Tibial nerve (tissue), 4 donors: ENCODE results near the gene CLDN14. TPM values are rescaled to one million over a fixed set of nuclear protein-coding genes. Genes with fewer than 3 reads are reported as not detected.

ENCODE experiments used
- DNase-seq, 2 donors: peaks; one replicate each; pipeline ENCODE4 v3.0.0-alpha.2; 2019; ENCODE audit warnings: low spot score in 2 of 2
- H3K27ac ChIP-seq, 4 donors: fragments of 200-600 bp; sonication (generic) in 3 of 4; one replicate each; pipeline ENCODE4 v1.5.1; 2017 to 2019; ENCODE audit warnings: mild to moderate bottlenecking in 1 of 4
- H3K27me3 ChIP-seq, 2 donors: fragments of 200-600 bp; sonication (generic) in 1 of 2; one replicate each; pipeline versions ENCODE4 v1.5.1 to v1.6.0; 2017 to 2019
- H3K36me3 ChIP-seq, 3 donors: fragments of 200-600 bp; sonication (generic); one replicate each; pipeline ENCODE4 v1.5.1; 2018 to 2019
- H3K4me1 ChIP-seq, 4 donors: fragments of 200-600 bp; sonication (generic) in 3 of 4; one replicate each; pipeline ENCODE4 v1.5.1; 2017 to 2019
- H3K4me3 ChIP-seq, 4 donors: fragments of 200-600 bp; sonication (generic) in 3 of 4; one replicate each; pipeline ENCODE4 v1.5.1; 2017 to 2019; ENCODE audit warnings: mild to moderate bottlenecking in 1 of 4, moderate library complexity in 1 of 4
- H3K9me3 ChIP-seq, 4 donors: fragments of 200-600 bp; sonication (generic) in 3 of 4; one replicate each; pipeline ENCODE4 v1.5.1; 2017 to 2019
- CTCF ChIP-seq, 5 experiments: fragments of 200-600 bp in 3 of 5; fragments of 450-650 bp in 2 of 5; sonication (generic) in 3 of 5; IDR thresholded peaks; one replicate each; pipeline ENCODE4 v1.5.1; 2016 to 2019; ENCODE audit warnings: antibody characterized with exemption in 5 of 5, mild to moderate bottlenecking in 3 of 5, moderate library complexity in 2 of 5
- EP300 ChIP-seq, 2 donors: sonication (generic); formaldehyde crosslinking; IDR thresholded peaks; one replicate each; pipeline ENCODE4 v1.6.1; 2017; ENCODE audit warnings: antibody characterized with exemption in 2 of 2, mild to moderate bottlenecking in 1 of 2
- POLR2A ChIP-seq, 2 donors: fragments of 450-650 bp; IDR thresholded peaks; one replicate each; pipeline ENCODE4 v1.6.1; 2017; ENCODE audit warnings: antibody characterized with exemption in 2 of 2, mild to moderate bottlenecking in 2 of 2, moderate library complexity in 2 of 2
- WGBS, 2 donors: methylation state at CpG; one replicate each; pipeline ENCODE4 v1.1.5; 2018; 5-methylcytosine and 5-hydroxymethylcytosine counted together
- total RNA-seq, 4 donors: library from RNA; depleted of rRNA; stranded (reverse); fragments of >200 nt; gene quantifications; one replicate each; pipeline ENCODE4 v1.1.0, GENCODE V29; 2016

CLDN14 gene
- total RNA-seq, 4 donors from 2014 or later, result 1.3 TPM; not detected in 3

GRCh38 chr21:36472377-36472776, 7.5 kb downstream of the CLDN14 start:
- TF ChIP-seq POLR2A (IDR thresholded peaks at IDR 0.05) (no peak), CTCF (IDR thresholded peaks at IDR 0.05) (no peak), EP300 (IDR thresholded peaks at IDR 0.05) (no peak)
- Histone ChIP-seq H3K4me3 (no peak overlapping the region), H3K4me1 (no peaks in the 10 kb centered on the region), H3K27me3 (no peaks in the 10 kb centered on the region), H3K27ac (no peak overlapping the region), H3K36me3 (no peaks in the 10 kb centered on the region), H3K9me3 (no peaks in the 10 kb centered on the region)
- WGBS, 2 donors, result 95 to 97% methylated on average over 2 of the region's 2 CpGs
- no peak for DNase-seq

GRCh38 chr21:36471254-36471723, 8.6 kb downstream of the CLDN14 start:
- H3K27me3 ChIP-seq, result no peaks in the 10 kb centered on the region
- no peak overlapping the region for H3K4me3 ChIP-seq
- TF ChIP-seq POLR2A (IDR thresholded peaks at IDR 0.05) (no peak), CTCF (IDR thresholded peaks at IDR 0.05) (no peak), EP300 (IDR thresholded peaks at IDR 0.05) (no peak)
- no peak for DNase-seq
- 95 to 100% methylated on average over 1 of the region's 1 CpG for WGBS, 2 donors
- H3K9me3 ChIP-seq, result no peaks in the 10 kb centered on the region
- H3K36me3 ChIP-seq, result no peaks in the 10 kb centered on the region
- no peaks in the 10 kb centered on the region for H3K4me1 ChIP-seq
- H3K27ac ChIP-seq, result no peak overlapping the region

- WGBS, 2 donors, result 84 to 86% methylated on average over 10 of the region's 10 CpGs
- Histone ChIP-seq H3K9me3 (no peaks in the 10 kb centered on the region), H3K36me3 (no peaks in the 10 kb centered on the region), H3K27me3 (no peaks in the 10 kb centered on the region), H3K4me1 (no peaks in the 10 kb centered on the region), H3K4me3 (no peak overlapping the region), H3K27ac (no peak overlapping the region)
- no peak for DNase-seq
- TF ChIP-seq POLR2A (IDR thresholded peaks at IDR 0.05) (no peak), EP300 (IDR thresholded peaks at IDR 0.05) (no peak), CTCF (IDR thresholded peaks at IDR 0.05) (no peak)
Observed at GRCh38 chr21:36470294-36470693, 9.6 kb downstream of the CLDN14 start.

- no peaks in the 10 kb centered on the region for H3K27me3 ChIP-seq
- H3K36me3 ChIP-seq, result no peaks in the 10 kb centered on the region
- no peaks in the 10 kb centered on the region for H3K9me3 ChIP-seq
- no peak overlapping the region for H3K27ac ChIP-seq
- no peak overlapping the region for H3K4me3 ChIP-seq
- 82 to 83% methylated on average over 8 of the region's 8 CpGs for WGBS, 2 donors
- H3K4me1 ChIP-seq, result no peaks in the 10 kb centered on the region
- TF ChIP-seq CTCF (IDR thresholded peaks at IDR 0.05), result no peak
- no peak for TF ChIP-seq EP300 (IDR thresholded peaks at IDR 0.05)
- TF ChIP-seq POLR2A (IDR thresholded peaks at IDR 0.05), result no peak
- DNase-seq, result no peak
Observed at GRCh38 chr21:36466061-36466511, 13.8 kb downstream of the CLDN14 start.

- Histone ChIP-seq H3K4me3 (no peak overlapping the region), H3K4me1 (no peaks in the 10 kb centered on the region), H3K9me3 (no peaks in the 10 kb centered on the region), H3K36me3 (no peaks in the 10 kb centered on the region), H3K27me3 (no peaks in the 10 kb centered on the region), H3K27ac (no peak overlapping the region)
- no peak for DNase-seq
- no peak for TF ChIP-seq CTCF (IDR thresholded peaks at IDR 0.05)
- TF ChIP-seq POLR2A (IDR thresholded peaks at IDR 0.05), result no peak
- no peak for TF ChIP-seq EP300 (IDR thresholded peaks at IDR 0.05)
- 50 to 55% methylated on average over 8 of the region's 8 CpGs for WGBS, 2 donors
Observed at GRCh38 chr21:36465478-36465877, 14.4 kb downstream of the CLDN14 start.
